ENCODE data around the gene DPF3. TPM values are rescaled to one million over a fixed set of nuclear protein-coding genes. Genes with fewer than 3 reads are reported as not detected.

The DPF3 gene
- total RNA-seq, 1 donor from 2014 or later = 1.1 TPM

- Mint-ChIP-seq H3K4me3 (ENCODE audit: unreplicated experiment) (no peak overlapping the region), H3K9me3 (ENCODE audit: low read depth) (no peaks in the 10 kb centered on the region), H3K27me3 (ENCODE audit: low read depth) (no peaks in the 10 kb centered on the region), H3K4me1 (ENCODE audit: low read depth) (peaks cover 28% of the 10 kb centered on the region), H3K27ac (ENCODE audit: unreplicated experiment) (peak overlapping the region; percentile 64), H3K36me3 (ENCODE audit: low read depth) (no peaks in the 10 kb centered on the region)
- TF ChIP-seq, protein P1, sequence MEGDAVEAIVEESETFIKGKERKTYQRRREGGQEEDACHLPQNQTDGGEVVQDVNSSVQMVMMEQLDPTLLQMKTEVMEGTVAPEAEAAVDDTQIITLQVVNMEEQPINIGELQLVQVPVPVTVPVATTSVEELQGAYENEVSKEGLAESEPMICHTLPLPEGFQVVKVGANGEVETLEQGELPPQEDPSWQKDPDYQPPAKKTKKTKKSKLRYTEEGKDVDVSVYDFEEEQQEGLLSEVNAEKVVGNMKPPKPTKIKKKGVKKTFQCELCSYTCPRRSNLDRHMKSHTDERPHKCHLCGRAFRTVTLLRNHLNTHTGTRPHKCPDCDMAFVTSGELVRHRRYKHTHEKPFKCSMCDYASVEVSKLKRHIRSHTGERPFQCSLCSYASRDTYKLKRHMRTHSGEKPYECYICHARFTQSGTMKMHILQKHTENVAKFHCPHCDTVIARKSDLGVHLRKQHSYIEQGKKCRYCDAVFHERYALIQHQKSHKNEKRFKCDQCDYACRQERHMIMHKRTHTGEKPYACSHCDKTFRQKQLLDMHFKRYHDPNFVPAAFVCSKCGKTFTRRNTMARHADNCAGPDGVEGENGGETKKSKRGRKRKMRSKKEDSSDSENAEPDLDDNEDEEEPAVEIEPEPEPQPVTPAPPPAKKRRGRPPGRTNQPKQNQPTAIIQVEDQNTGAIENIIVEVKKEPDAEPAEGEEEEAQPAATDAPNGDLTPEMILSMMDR (IDR thresholded peaks at IDR 0.05) = no peak
- no peak for DNase-seq (ENCODE audit: low spot score)
Observed at GRCh38 chr14:72802588-72802946, 91.3 kb downstream of the DPF3 start.

DNA sequence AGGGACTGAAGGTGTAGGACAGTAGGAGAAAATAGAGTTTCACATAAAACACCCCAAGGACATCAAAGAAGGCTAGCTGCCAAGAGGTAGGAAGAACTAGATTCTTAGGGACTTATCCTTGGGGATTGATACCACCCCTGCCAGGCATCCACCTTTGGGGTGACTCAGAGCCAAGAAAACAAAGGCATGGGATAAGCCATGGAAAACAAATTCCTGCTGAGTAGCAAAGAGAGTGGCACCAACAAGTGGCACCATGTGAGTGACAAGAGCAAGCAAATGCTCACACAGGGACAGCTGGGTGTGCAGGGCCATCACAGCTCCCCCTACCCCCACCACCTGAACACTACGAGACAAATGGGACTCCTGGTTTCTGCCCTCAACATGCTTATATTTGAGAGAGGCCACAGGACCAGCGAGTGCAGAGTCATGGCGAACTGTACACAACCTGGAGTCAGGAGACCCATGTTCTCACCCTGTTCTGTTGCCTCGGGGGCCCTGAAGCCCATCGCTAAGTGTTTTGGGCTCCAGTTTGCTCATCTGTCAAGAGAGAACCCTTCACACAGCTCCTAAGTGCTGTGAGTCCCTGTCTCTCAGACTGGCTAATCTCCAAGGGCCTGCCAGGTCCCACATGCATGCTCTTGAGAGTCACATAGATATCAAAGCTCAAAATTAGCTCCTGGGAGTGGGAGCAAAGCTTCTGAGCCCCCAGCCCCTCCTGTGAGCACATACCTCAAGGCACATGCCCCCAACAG, 91.9 kb downstream of the DPF3 start:
- TF ChIP-seq, protein P1 (IDR thresholded peaks at IDR 0.05) = no peak
- H3K4me1 Mint-ChIP-seq (ENCODE audit: low read depth) = peaks cover 28% of the 10 kb centered on the region
- H3K36me3 Mint-ChIP-seq (ENCODE audit: low read depth) = no peaks in the 10 kb centered on the region
- no peak for DNase-seq (ENCODE audit: low spot score)
- no peak overlapping the region for H3K4me3 Mint-ChIP-seq (ENCODE audit: unreplicated experiment)
- no peaks in the 10 kb centered on the region for H3K9me3 Mint-ChIP-seq (ENCODE audit: low read depth)
- H3K27me3 Mint-ChIP-seq (ENCODE audit: low read depth) = no peaks in the 10 kb centered on the region
- H3K27ac Mint-ChIP-seq (ENCODE audit: unreplicated experiment) = peak overlapping the region; percentile 69

DNA sequence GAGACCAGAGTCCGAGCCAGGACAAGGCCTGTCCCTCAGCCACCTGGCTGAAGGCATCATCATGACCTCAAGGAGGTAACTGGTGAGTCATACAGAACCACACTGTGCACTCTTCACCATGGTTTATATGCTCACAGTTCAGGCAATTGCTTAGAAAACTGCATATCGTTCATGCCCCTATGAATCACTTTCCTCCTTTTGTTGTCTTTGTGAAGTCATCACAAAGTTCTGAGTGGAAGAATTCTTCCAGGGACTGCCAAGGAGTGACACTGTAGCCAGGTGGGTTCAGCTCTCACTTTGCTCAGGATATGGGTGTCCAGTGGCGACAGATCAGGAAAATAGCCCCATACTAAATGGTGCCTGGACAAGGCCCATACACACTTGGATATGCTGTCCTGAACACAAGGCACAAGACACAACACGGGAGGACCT, 92.5 kb downstream of the DPF3 start:
- DNase-seq (ENCODE audit: low spot score) = no peak
- Mint-ChIP-seq H3K9me3 (ENCODE audit: low read depth) (no peaks in the 10 kb centered on the region), H3K36me3 (ENCODE audit: low read depth) (no peaks in the 10 kb centered on the region), H3K4me1 (ENCODE audit: low read depth) (peaks cover 28% of the 10 kb centered on the region), H3K27ac (ENCODE audit: unreplicated experiment) (peak overlapping the region; percentile 69), H3K4me3 (ENCODE audit: unreplicated experiment) (no peak overlapping the region), H3K27me3 (ENCODE audit: low read depth) (no peaks in the 10 kb centered on the region)
- TF ChIP-seq, protein P1 (IDR thresholded peaks at IDR 0.05) = no peak

GRCh38 chr14:72800848-72801370, 93.0 kb downstream of the DPF3 start:
- H3K36me3 Mint-ChIP-seq (ENCODE audit: low read depth) = no peaks in the 10 kb centered on the region
- no peaks in the 10 kb centered on the region for H3K27me3 Mint-ChIP-seq (ENCODE audit: low read depth)
- H3K9me3 Mint-ChIP-seq (ENCODE audit: low read depth) = no peaks in the 10 kb centered on the region
- TF ChIP-seq, protein P1 (IDR thresholded peaks at IDR 0.05) = no peak
- peak overlapping the region; percentile 64 for H3K27ac Mint-ChIP-seq (ENCODE audit: unreplicated experiment)
- peaks cover 28% of the 10 kb centered on the region for H3K4me1 Mint-ChIP-seq (ENCODE audit: low read depth)
- H3K4me3 Mint-ChIP-seq (ENCODE audit: unreplicated experiment) = no peak overlapping the region
- DNase-seq (ENCODE audit: low spot score) = no peak

DNA sequence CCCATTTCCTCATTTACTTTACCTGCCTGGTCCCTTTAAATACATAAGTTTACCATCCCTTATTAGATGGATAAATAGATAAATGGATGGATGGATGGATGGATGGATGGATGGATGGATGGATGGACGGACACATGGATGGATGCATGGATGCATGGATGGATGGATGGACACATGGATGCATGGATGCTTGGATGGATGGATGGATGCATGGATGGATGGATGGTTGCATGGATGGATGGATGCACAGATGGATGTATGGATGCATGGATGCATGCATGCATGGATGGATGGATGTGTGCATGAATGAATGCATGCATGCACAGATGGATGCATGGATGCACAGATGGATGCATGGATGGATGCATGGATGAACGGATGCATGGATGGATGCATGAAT, 93.6 kb downstream of the DPF3 start:
- TF ChIP-seq, protein P1 (IDR thresholded peaks at IDR 0.05) = no peak
- Mint-ChIP-seq H3K4me1 (ENCODE audit: low read depth) (peaks cover 28% of the 10 kb centered on the region), H3K36me3 (ENCODE audit: low read depth) (no peaks in the 10 kb centered on the region), H3K27ac (ENCODE audit: unreplicated experiment) (peak overlapping the region; percentile 45), H3K27me3 (ENCODE audit: low read depth) (no peaks in the 10 kb centered on the region), H3K9me3 (ENCODE audit: low read depth) (no peaks in the 10 kb centered on the region), H3K4me3 (ENCODE audit: unreplicated experiment) (no peak overlapping the region)
- DNase-seq (ENCODE audit: low spot score) = no peak
